ENCODE data around the gene GDPD5. TPM values are rescaled to one million over a fixed set of nuclear protein-coding genes. Genes with fewer than 3 reads are reported as not detected.
A peak's percentile ranks its signal among the peaks of the same experiment; 100 is the strongest.

Gene GDPD5
- total and polyA plus RNA-seq, 8 donors: 0.58 to 57.6 (median 4.9) TPM

DNA sequence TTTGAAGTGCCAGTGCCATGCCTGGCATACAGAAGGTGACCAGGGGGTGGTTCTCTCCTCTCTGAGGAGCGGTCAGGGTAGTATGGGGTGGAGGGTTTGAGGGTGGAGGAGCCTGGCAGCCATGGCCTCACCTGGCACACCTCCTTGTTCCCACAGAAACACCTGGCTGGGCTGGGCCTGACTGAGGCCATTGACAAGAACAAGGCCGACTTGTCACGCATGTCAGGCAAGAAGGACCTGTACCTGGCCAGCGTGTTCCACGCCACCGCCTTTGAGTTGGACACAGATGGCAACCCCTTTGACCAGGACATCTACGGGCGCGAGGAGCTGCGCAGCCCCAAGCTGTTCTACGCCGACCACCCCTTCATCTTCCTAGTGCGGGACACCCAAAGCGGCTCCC, 45.9 kb upstream of the GDPD5 start:
- Histone ChIP-seq H3K27me3 (no peaks in the 10 kb centered on the region), H3K27ac (no peak overlapping the region), H3K4me1 (peaks cover 0 to 59% (median 26%) of the 10 kb centered on the region in 4 donors), H3K4me3 (no peak overlapping the region), H3K9me3 (no peaks in the 10 kb centered on the region), H3K36me3 (peaks cover 69 to 80% (median 73%) of the 10 kb centered on the region in 4 donors)
- TF ChIP-seq POLR2A (IDR thresholded peaks at IDR 0.05): no peak
- no peak for TF ChIP-seq POLR2AphosphoS5 (IDR thresholded peaks at IDR 0.05)
- no peak for TF ChIP-seq EP300 (IDR thresholded peaks at IDR 0.05)
- intact Hi-C loops (cut with DNase I; ENCODE audit: low total_unique reads): no loop called here
- WGBS, 5 donors: 93 to 98% (median 94%) methylated on average over 13 to 14 of the region's 14 CpGs
- no peak for DNase-seq

DNA sequence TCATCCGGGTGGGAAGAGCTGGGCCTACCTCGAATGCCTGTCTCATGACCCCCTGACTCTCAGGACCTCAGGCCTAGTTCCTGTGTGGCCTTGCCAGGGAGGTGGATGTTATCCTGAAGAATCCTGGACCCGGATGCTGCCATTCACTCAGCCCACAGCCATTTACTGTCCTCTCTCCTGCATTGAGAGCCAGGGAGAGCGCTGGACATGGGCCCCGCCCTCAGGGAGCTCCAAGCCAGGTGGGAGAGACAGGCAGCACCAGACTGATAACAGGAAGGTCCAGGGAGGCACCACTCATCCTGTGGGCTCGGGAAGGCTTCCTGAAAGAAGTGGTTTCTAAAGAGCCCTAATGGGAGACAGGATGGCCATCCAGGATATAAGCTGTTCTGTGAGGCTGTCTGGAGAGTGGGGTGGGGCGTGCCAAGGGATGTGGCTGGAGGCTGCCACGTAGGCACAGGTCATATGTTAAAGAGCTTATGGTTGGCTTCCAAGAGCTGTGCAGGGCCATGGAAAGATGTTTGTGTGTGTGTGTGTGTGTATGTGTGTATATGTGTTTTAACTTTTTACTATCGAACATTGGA, 44.9 kb upstream of the GDPD5 start:
- 63 to 74% (median 67%) methylated on average over 8 to 9 of the region's 9 CpGs for WGBS, 5 donors
- Histone ChIP-seq H3K36me3 (peaks cover 72 to 89% (median 80%) of the 10 kb centered on the region in 4 donors), H3K27ac (peak overlapping the region in 2 of 5 donors; percentile 27 to 35), H3K4me1 (peaks cover 1 to 60% (median 32%) of the 10 kb centered on the region in 4 donors), H3K9me3 (no peaks in the 10 kb centered on the region), H3K27me3 (no peaks in the 10 kb centered on the region), H3K4me3 (no peak overlapping the region)
- TF ChIP-seq POLR2AphosphoS5 (IDR thresholded peaks at IDR 0.05) (no peak), EP300 (IDR thresholded peaks at IDR 0.05) (no peak), POLR2A (IDR thresholded peaks at IDR 0.05) (no peak)
- TF ChIP-seq, protein P1, sequence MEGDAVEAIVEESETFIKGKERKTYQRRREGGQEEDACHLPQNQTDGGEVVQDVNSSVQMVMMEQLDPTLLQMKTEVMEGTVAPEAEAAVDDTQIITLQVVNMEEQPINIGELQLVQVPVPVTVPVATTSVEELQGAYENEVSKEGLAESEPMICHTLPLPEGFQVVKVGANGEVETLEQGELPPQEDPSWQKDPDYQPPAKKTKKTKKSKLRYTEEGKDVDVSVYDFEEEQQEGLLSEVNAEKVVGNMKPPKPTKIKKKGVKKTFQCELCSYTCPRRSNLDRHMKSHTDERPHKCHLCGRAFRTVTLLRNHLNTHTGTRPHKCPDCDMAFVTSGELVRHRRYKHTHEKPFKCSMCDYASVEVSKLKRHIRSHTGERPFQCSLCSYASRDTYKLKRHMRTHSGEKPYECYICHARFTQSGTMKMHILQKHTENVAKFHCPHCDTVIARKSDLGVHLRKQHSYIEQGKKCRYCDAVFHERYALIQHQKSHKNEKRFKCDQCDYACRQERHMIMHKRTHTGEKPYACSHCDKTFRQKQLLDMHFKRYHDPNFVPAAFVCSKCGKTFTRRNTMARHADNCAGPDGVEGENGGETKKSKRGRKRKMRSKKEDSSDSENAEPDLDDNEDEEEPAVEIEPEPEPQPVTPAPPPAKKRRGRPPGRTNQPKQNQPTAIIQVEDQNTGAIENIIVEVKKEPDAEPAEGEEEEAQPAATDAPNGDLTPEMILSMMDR (IDR thresholded peaks at IDR 0.05): no peak
- no peak for DNase-seq
- intact Hi-C loops (cut with DNase I; ENCODE audit: low total_unique reads): no loop called here

DNA sequence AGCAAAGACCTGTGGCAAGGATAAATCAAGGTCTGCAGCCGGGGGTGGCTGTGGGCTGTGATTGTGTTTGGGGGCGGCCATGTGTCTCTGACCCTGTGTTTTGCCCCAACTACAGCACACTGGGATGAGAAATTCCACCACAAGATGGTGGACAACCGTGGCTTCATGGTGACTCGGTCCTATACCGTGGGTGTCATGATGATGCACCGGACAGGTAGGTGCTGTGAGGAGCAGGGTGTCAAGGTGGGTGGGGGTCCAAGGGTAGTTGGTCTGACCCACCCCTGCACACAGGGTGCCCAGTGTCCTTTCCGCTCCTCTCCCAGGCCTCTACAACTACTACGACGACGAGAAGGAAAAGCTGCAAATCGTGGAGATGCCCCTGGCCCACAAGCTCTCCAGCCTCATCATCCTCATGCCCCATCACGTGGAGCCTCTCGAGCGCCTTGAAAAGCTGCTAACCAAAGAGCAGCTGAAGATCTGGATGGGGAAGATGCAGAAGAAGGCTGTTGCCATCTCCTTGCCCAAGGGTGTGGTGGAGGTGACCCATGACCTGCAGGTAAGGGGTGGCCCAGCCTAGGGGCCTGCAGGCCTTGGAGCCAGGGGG, 43.0 kb upstream of the GDPD5 start:
- no peaks in the 10 kb centered on the region for H3K27me3 ChIP-seq
- DNase-seq: no peak
- peaks cover 21 to 79% (median 51%) of the 10 kb centered on the region in 4 donors for H3K4me1 ChIP-seq
- H3K36me3 ChIP-seq: peaks cover 72 to 83% (median 77%) of the 10 kb centered on the region in 4 donors
- no peak for TF ChIP-seq EP300 (IDR thresholded peaks at IDR 0.05)
- intact Hi-C loops (cut with DNase I; ENCODE audit: low total_unique reads): no loop called here
- no peak overlapping the region for H3K27ac ChIP-seq
- WGBS, 5 donors: 75 to 90% (median 84%) methylated on average over 14 of the region's 14 CpGs
- H3K4me3 ChIP-seq: no peak overlapping the region
- no peaks in the 10 kb centered on the region for H3K9me3 ChIP-seq

DNA sequence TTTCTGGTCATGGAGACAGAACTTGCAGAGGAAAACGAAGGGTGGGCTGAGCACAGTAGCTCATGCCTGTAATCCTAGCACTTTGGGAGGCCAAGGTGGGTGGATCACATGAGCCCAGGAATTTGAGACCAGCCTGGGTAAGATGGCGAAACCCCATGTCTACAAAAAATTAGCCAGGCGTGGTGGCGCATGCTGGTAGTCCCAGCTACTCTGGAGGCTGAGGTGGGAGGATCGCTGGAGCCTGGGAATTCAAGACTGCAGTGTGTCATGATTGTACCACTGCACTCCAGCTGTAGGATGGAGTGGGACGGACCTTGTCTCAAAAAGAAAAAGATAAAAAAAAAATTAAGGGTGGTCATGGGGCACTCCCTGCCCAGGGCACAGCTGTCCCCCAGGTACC, 42.2 kb upstream of the GDPD5 start:
- Histone ChIP-seq H3K27ac (peak overlapping the region in 1 of 5 donors; percentile 26), H3K27me3 (no peaks in the 10 kb centered on the region), H3K36me3 (peaks cover 66 to 75% (median 70%) of the 10 kb centered on the region in 4 donors), H3K4me3 (no peak overlapping the region), H3K4me1 (peaks cover 28 to 87% (median 56%) of the 10 kb centered on the region in 4 donors), H3K9me3 (no peaks in the 10 kb centered on the region)
- TF ChIP-seq, protein P1 (IDR thresholded peaks at IDR 0.05): no peak
- no peak for TF ChIP-seq POLR2AphosphoS5 (IDR thresholded peaks at IDR 0.05)
- TF ChIP-seq POLR2A (IDR thresholded peaks at IDR 0.05): no peak
- TF ChIP-seq EP300 (IDR thresholded peaks at IDR 0.05): no peak
- intact Hi-C loops (cut with DNase I; ENCODE audit: low total_unique reads): no loop called here
- 86 to 96% (median 95%) methylated on average over 6 of the region's 6 CpGs for WGBS, 5 donors
- DNase-seq: no peak

DNA sequence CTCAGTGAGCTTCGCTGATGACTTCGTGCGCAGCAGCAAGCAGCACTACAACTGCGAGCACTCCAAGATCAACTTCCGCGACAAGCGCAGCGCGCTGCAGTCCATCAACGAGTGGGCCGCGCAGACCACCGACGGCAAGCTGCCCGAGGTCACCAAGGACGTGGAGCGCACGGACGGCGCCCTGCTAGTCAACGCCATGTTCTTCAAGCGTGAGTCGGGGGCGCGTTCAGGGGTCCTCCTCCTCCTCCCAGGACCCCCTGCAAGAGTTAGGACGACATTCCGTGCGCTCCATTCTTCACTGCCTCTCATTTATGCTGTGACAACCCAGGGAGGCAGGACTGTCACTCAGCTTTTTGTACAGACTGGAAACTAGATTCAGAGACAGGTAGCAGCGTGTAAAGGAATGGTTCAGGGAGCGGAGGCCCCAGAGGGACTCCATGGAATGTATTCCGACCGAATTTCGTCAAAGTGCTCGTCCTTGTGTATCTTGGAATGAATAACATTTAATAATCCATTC, 41.1 kb upstream of the GDPD5 start:
- no peak for DNase-seq
- intact Hi-C loops (cut with DNase I; ENCODE audit: low total_unique reads): no loop called here
- Histone ChIP-seq H3K27ac (peak overlapping the region in 1 of 5 donors; percentile 99), H3K4me3 (no peak overlapping the region), H3K36me3 (peaks cover 55 to 64% (median 59%) of the 10 kb centered on the region in 4 donors), H3K4me1 (peaks cover 28 to 86% (median 57%) of the 10 kb centered on the region in 4 donors), H3K9me3 (no peaks in the 10 kb centered on the region), H3K27me3 (no peaks in the 10 kb centered on the region)
- WGBS, 5 donors: 90 to 94% (median 92%) methylated on average over 34 of the region's 34 CpGs
- TF ChIP-seq, protein P1 (IDR thresholded peaks at IDR 0.05): no peak

Measured in stomach (tissue), 9 donors.